Gastroesophageal sphincter (tissue), 3 donors: ENCODE measurements around the gene MYOG.

ENCODE experiments used
- CTCF ChIP-seq, 4 experiments: fragments of 200-600 bp in 2 of 4; fragments of 450-650 bp in 2 of 4; sonication (generic) in 1 of 4; IDR thresholded peaks; one replicate each; pipeline ENCODE4 v1.5.1; 2017 to 2019; ENCODE audit warnings: antibody characterized with exemption in 4 of 4, mild to moderate bottlenecking in 2 of 4, moderate library complexity in 2 of 4
- POLR2A ChIP-seq, 2 donors: fragments of 450-650 bp; IDR thresholded peaks; one replicate each; pipeline ENCODE4 v1.6.1; 2017; ENCODE audit warnings: antibody characterized with exemption in 2 of 2, mild to moderate bottlenecking in 2 of 2, moderate library complexity in 1 of 2

GRCh38 chr1:203104789-203105390, 19.1 kb upstream of the MYOG start:
- TF ChIP-seq CTCF (IDR thresholded peaks at IDR 0.05) (no peak), POLR2A (IDR thresholded peaks at IDR 0.05) (no peak)
